ENCODE data around the gene ADAP2.
"Not testable (repeated sequence)": the region's sequence is repeated elsewhere in the genome, so short reads cannot be mapped to it uniquely, and the experiment has no call there.

GRCh38 chr17:30929861-30930260 is 8.1 kb downstream of the ADAP2 start:
- TF ChIP-seq, protein P1, sequence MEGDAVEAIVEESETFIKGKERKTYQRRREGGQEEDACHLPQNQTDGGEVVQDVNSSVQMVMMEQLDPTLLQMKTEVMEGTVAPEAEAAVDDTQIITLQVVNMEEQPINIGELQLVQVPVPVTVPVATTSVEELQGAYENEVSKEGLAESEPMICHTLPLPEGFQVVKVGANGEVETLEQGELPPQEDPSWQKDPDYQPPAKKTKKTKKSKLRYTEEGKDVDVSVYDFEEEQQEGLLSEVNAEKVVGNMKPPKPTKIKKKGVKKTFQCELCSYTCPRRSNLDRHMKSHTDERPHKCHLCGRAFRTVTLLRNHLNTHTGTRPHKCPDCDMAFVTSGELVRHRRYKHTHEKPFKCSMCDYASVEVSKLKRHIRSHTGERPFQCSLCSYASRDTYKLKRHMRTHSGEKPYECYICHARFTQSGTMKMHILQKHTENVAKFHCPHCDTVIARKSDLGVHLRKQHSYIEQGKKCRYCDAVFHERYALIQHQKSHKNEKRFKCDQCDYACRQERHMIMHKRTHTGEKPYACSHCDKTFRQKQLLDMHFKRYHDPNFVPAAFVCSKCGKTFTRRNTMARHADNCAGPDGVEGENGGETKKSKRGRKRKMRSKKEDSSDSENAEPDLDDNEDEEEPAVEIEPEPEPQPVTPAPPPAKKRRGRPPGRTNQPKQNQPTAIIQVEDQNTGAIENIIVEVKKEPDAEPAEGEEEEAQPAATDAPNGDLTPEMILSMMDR (IDR thresholded peaks at IDR 0.05) = not testable (repeated sequence)
- TF ChIP-seq POLR2AphosphoS5, EP300 (IDR thresholded peaks at IDR 0.05): not testable (repeated sequence)

Data from stomach (tissue), 4 donors.